Cardiac muscle cell (in vitro differentiated cells and primary cell): Measurements from ENCODE around the gene MYO5B. TPM values are rescaled to one million over a fixed set of nuclear protein-coding genes. Genes with fewer than 3 reads are reported as not detected.

Source experiments
- DNase-seq, 2 donors: peaks; one replicate each; pipeline versions ENCODE4 v3.0.0 to v3.0.0-alpha.2; 2010 to 2017; ENCODE audit warnings: low read depth in 1 of 2, low spot score in 1 of 2
- H3K27ac ChIP-seq: fragments of 200-600 bp; sonication (generic); 2 replicates; pipeline ENCODE4 v1.5.1; 2016
- H3K27me3 ChIP-seq: fragments of 200-600 bp; sonication (generic); 2 replicates; pipeline ENCODE4 v1.6.0; 2016; ENCODE audit warnings: control low read depth
- H3K36me3 ChIP-seq: fragments of 200-600 bp; sonication (generic); 2 replicates; pipeline ENCODE4 v1.5.1; 2016; ENCODE audit warnings: control low read depth
- H3K4me1 ChIP-seq: fragments of 200-600 bp; sonication (generic); 2 replicates; pipeline ENCODE4 v1.8.1; 2017; ENCODE audit warnings: low read depth, mild to moderate bottlenecking, mixed run types
- H3K4me3 ChIP-seq: fragments of 200-600 bp; sonication (generic); 2 replicates; pipeline ENCODE4 v1.5.1; 2016; ENCODE audit warnings: mild to moderate bottlenecking
- H3K9me3 ChIP-seq: fragments of 200-600 bp; sonication (generic); 2 replicates; pipeline ENCODE4 v1.5.1; 2017; ENCODE audit warnings: low read depth, mild to moderate bottlenecking, control low read depth
- polyA plus RNA-seq: library from polyadenylated mRNA; unstranded; fragments of >200 nt; fragmentation: Nextera tagmentation; extraction: Ambion mirVana; gene quantifications from 2 replicates; pipeline ENCODE4 v1.2.1, GENCODE V29; 2016
- total RNA-seq: library from RNA; depleted of rRNA; stranded (reverse); fragments of >200 nt; gene quantifications from 2 replicates; pipeline ENCODE4 v1.2.3, GENCODE V29; 2016
- TF ChIP-seq, protein P1 (sequence below): IDR thresholded peaks from 2 replicates; pipeline ENCODE4 v1.5.1; 2012; ENCODE audit warnings: low read depth, mild to moderate bottlenecking, low read length

The MYO5B gene
- total and polyA plus RNA-seq, 2 experiments from 2014 or later = 3.0 to 16.7 TPM

GRCh38 chr18:49966090-49966489 is 228.9 kb downstream of the MYO5B start:
- H3K27me3 ChIP-seq = no peaks in the 10 kb centered on the region
- no peak for DNase-seq
- TF ChIP-seq, protein P1, sequence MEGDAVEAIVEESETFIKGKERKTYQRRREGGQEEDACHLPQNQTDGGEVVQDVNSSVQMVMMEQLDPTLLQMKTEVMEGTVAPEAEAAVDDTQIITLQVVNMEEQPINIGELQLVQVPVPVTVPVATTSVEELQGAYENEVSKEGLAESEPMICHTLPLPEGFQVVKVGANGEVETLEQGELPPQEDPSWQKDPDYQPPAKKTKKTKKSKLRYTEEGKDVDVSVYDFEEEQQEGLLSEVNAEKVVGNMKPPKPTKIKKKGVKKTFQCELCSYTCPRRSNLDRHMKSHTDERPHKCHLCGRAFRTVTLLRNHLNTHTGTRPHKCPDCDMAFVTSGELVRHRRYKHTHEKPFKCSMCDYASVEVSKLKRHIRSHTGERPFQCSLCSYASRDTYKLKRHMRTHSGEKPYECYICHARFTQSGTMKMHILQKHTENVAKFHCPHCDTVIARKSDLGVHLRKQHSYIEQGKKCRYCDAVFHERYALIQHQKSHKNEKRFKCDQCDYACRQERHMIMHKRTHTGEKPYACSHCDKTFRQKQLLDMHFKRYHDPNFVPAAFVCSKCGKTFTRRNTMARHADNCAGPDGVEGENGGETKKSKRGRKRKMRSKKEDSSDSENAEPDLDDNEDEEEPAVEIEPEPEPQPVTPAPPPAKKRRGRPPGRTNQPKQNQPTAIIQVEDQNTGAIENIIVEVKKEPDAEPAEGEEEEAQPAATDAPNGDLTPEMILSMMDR = no peak

GRCh38 chr18:49963217-49963616 is 231.7 kb downstream of the MYO5B start:
- H3K36me3 ChIP-seq = no peaks in the 10 kb centered on the region
- TF ChIP-seq, protein P1 = no peak
- no peak overlapping the region for H3K4me3 ChIP-seq

More at GRCh38 chr18:49966090-49966489, 228.9 kb downstream of the MYO5B start:
- Histone ChIP-seq H3K9me3 (no peaks in the 10 kb centered on the region), H3K4me1 (no peaks in the 10 kb centered on the region), H3K36me3 (no peaks in the 10 kb centered on the region), H3K27ac (no peak overlapping the region), H3K4me3 (no peak overlapping the region)

DNA sequence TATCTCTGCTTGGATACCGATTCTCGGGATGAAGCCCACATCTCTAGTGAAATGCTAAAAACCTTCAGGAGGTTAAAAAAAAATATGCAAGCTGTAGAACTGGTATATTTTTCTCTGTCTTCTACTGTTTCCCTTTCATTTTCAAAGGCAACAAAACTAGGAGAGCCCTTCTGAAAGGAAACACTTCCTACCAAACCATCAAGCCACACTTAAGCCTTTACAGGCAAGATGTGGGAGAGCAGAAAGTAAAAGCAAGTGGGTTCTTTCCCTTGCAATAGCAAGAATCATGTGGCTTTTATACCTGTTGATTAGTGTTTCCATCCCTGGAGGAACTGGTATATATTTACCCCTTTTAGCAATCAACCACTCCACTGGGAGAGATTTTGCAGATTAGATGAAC is 233.7 kb downstream of the MYO5B start:
- Histone ChIP-seq H3K27ac (no peak overlapping the region), H3K9me3 (no peaks in the 10 kb centered on the region), H3K4me1 (no peaks in the 10 kb centered on the region), H3K36me3 (no peaks in the 10 kb centered on the region), H3K4me3 (no peak overlapping the region), H3K27me3 (no peaks in the 10 kb centered on the region)
- TF ChIP-seq, protein P1 = no peak
- DNase-seq = no peak

More at GRCh38 chr18:49963217-49963616, 231.7 kb downstream of the MYO5B start:
- Histone ChIP-seq H3K27ac (no peak overlapping the region), H3K4me1 (no peaks in the 10 kb centered on the region), H3K27me3 (no peaks in the 10 kb centered on the region), H3K9me3 (no peaks in the 10 kb centered on the region)
- no peak for DNase-seq

GRCh38 chr18:49960376-49960775 is 234.6 kb downstream of the MYO5B start:
- Histone ChIP-seq H3K27ac (no peak overlapping the region), H3K4me1 (no peaks in the 10 kb centered on the region), H3K4me3 (no peak overlapping the region), H3K36me3 (no peaks in the 10 kb centered on the region), H3K9me3 (no peaks in the 10 kb centered on the region), H3K27me3 (no peaks in the 10 kb centered on the region)
- no peak for DNase-seq
- TF ChIP-seq, protein P1 = no peak

- no peaks in the 10 kb centered on the region for H3K9me3 ChIP-seq
- H3K27ac ChIP-seq = no peak overlapping the region
- TF ChIP-seq, protein P1 = no peak
- no peak overlapping the region for H3K4me3 ChIP-seq
- no peak for DNase-seq
- H3K36me3 ChIP-seq = no peaks in the 10 kb centered on the region
- no peaks in the 10 kb centered on the region for H3K4me1 ChIP-seq
- no peaks in the 10 kb centered on the region for H3K27me3 ChIP-seq
Measured at GRCh38 chr18:49959176-49959575, 235.8 kb downstream of the MYO5B start.

DNA sequence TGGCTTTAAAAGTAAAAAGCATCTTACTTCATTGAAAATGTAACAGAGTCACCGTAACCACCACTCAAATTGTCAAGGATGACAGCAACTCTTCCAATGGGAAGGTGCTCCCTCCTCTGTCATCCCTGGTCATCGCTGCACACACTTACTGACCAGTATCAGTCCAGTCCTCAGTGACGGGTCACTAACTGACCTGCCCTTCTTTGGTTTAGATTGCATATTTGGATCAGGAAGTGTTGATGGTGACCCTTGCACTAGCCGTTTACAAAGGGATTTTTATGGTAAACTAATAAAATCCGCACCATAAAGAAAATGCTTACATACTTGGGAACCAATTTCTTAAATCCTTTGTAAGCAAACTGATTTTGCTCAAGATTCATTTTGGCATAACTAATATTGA is 239.7 kb downstream of the MYO5B start:
- TF ChIP-seq, protein P1 = no peak
- H3K36me3 ChIP-seq = no peaks in the 10 kb centered on the region
- H3K4me1 ChIP-seq = no peaks in the 10 kb centered on the region
- no peaks in the 10 kb centered on the region for H3K27me3 ChIP-seq
- no peaks in the 10 kb centered on the region for H3K9me3 ChIP-seq
- no peak overlapping the region for H3K4me3 ChIP-seq
- no peak overlapping the region for H3K27ac ChIP-seq
- no peak for DNase-seq
